GM18499 (cell line): Measurements from ENCODE around the gene DDX19B.
A peak's percentile ranks its signal among the peaks of the same experiment; 100 is the strongest.
"Not testable (repeated sequence)": the region's sequence is repeated elsewhere in the genome, so short reads cannot be mapped to it uniquely, and the experiment has no call there.

Source experiments
- ATAC-seq: cut with Tn5 transposase; IDR thresholded peaks from one replicate; pipeline ENCODE4 v1.9.1; 2021; ENCODE audit warnings: moderate number of reproducible peaks; ENCODE audit not compliant: insufficient read depth, unreplicated experiment

DDX19B gene

DNA sequence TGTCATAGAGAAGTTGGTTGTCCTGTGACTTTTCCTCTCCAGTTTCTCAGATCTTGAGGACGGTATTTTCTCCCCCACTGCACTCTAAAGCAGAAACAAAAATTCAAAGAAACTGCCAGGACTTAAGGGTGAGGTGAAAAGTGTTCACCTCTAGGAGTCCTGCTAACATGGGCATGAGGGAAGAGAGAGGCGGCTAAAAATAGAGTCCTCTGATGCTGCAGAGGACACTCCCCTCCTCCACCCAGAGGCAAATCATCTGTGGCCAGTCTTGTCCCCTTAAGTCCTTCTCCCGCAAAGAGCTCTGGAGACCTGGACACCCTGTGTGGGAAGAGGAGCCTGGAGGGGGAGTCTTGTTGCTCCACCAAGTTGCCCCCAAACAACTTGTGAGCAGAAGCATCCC lies 43.0 kb downstream of the DDX19B start:
- ATAC-seq, result no peak

DNA sequence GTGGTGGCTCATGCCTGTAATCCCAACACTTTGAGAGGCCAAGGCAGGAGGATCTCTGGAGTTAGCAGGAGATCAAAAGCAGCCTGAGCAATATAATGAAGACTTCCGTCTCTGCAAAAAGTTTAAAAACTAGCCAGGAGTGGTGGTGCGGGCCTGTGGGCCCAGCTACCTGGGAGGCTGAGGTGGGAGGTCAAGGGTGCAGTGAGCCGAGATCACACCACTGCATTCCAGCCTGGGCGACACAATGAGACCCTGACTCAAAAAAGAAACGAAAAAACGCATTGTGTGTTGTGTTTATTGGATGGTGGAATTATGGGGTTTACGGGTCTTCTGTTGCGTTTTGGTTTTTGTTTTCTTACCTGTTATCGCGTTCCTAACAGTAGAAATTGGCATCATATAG lies 46.9 kb downstream of the DDX19B start:
- ATAC-seq, result no peak

DNA sequence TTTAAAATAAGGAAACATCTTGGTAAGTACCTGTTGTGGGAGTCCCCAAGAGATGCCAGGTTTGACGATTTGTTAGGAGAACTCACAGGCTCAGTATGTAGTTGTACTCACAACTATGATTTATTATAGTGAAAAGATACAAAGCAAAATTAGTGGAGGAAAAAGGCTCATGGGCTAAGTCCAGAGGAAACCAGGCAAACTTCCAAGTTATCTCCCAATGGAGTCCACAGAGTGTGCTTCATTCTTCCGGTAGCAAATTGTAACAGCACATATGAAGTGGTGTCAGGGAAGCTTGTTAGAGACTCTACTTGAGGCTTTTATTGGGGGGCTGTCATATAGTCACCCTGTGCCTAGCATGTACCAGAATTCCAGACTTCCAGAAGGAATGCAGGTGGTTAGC lies 50.0 kb downstream of the DDX19B start:
- ATAC-seq, result no peak

DNA sequence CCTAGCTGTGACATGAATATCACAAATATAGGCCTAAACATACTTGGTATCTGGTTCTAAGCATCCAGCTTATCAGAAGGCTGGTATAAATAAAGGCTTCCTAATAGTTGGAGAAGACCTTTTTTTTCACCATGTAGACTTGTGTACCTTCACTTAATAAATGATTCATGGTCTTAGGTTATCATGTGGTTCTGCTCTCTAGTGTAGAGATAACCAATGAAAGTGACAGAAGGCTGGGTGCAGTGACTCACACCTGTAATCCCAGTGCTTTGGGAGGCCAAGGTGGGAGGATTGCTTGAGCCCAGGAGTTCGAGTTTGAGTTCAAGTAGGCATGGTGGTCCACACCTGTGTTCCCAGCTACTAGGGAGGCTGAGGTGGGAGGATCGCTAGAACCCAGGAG lies 50.8 kb downstream of the DDX19B start:
- ATAC-seq, result no peak

DNA sequence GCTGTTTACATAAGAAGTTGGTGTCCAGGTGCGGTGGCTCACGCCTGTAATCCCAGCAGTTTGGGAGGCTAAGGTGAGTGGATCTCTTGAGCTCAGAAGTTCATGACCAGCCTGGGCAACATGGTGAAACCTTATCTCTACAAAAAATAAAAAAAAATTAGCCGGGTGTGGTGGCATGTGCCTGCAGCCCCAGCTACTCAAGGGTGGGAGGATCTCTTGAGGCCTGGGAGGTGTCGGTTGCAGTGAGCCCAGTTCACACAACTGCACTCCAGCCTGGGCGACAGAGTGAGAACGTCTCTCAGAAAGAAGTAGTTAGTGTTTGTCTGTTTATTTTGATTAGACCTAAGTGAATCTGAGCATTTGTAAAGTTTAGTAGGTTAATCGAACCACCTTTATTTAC lies 60.6 kb downstream of the DDX19B start:
- no peak for ATAC-seq

DNA sequence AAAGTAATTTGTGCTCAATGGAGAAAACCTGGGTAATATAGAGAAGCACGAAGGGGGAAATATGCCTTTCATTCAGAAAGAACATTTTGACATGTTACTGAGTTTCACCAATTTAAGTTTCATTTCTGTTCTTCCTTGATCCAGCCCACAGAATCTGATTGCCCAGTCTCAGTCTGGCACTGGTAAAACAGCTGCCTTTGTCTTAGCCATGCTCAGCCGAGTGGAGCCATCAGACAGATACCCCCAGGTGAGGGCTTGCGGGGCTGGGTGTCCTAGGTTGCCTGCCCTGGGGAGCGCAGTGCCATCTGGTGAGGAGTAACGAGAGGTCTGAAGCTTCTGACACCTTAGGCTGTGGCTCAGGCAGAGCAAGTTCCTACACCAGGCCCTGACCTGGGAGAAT lies 65.4 kb downstream of the DDX19B start:
- no peak for ATAC-seq

DNA sequence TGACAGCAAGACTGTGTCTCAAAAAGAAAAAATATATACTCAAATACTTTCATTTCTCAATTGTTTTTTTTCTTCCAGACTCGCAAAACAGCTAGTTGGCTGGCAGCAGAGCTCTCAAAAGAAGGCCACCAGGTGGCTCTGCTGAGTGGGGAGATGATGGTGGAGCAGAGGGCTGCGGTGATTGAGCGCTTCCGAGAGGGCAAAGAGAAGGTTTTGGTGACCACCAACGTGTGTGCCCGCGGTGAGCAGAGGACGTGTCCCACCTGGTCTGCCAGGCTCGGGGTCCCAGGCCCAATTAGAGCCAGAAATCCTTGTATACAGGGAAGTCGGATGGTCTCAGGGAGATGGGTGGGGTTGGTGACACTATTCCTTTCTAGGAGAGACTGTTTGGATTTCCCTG lies 71.2 kb downstream of the DDX19B start:
- not testable (repeated sequence) for ATAC-seq

DNA sequence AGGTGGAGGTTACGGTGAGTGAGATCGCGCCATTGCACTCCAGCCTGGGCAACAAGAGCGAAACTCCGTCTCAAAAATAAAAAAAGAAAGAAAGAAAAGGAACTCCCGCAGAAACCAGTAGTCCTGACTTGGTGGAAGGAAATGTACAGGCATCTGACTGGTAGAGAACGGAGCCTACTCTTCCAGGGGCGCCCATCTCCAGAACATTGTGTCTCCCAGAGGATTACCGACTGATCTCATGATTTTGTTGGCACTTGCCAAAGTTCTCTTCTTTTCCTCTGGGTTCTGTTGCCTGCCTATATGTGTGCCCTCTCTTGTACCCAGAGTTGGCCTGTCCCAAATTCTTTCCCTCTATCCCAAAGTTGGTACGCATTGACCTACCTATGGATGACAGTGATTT lies 71.9 kb downstream of the DDX19B start:
- no peak for ATAC-seq

DNA sequence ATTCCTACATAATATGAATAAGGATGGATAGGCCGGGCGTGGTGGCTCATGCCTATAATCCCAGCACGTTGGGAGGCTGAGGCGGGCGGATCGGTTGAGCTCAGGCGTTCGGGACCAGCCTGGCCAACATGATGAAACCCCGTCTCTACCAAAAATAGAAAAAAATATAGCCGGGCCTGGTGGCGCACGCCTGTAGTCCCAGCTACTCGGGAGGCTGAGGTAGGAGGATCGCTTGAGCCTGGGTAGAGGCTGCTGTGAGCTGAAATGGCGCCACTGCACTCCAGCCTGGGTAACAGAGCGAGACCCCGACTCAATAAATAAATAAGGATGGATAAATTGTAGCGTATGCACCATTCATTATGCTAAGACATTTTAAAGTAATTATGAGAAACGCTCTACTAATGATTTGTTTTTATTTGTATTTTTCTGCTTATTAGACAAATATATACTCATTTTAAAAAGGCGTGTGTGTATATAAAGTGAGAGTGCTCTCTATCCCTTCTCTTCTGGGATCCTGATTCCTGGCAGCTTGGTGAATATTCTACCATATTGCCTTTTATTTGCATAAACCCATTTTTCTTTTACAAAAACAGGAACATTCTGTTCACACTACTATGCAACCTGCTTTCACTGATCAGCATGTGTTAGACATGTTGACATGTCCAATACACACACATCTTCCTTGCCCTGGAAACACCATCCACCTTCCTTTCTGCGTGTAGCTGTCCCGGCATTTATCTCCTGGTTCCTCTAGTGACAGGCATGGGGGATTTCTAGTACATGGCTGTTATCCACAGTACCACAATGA lies 74.1 kb downstream of the DDX19B start:
- no peak for ATAC-seq

DNA sequence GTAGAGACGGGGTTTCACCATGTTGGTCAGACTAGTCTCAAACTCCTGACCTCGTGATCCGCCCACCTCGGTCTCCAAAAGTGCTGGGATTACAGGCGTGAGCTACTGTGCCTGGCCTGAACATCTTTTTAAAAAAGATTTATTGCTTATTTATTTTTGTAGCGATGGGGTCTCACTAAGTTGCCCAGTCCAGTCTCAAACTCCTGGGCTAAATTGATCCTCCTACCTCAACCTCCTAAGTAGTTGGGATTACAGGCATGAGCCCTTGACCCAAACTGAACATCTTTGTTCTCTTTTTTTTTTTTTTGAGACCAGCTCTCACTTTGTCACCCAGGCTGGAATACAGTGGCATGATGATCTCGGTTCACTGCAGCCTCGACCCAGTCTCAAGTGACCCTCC lies 75.2 kb downstream of the DDX19B start:
- no peak for ATAC-seq

DNA sequence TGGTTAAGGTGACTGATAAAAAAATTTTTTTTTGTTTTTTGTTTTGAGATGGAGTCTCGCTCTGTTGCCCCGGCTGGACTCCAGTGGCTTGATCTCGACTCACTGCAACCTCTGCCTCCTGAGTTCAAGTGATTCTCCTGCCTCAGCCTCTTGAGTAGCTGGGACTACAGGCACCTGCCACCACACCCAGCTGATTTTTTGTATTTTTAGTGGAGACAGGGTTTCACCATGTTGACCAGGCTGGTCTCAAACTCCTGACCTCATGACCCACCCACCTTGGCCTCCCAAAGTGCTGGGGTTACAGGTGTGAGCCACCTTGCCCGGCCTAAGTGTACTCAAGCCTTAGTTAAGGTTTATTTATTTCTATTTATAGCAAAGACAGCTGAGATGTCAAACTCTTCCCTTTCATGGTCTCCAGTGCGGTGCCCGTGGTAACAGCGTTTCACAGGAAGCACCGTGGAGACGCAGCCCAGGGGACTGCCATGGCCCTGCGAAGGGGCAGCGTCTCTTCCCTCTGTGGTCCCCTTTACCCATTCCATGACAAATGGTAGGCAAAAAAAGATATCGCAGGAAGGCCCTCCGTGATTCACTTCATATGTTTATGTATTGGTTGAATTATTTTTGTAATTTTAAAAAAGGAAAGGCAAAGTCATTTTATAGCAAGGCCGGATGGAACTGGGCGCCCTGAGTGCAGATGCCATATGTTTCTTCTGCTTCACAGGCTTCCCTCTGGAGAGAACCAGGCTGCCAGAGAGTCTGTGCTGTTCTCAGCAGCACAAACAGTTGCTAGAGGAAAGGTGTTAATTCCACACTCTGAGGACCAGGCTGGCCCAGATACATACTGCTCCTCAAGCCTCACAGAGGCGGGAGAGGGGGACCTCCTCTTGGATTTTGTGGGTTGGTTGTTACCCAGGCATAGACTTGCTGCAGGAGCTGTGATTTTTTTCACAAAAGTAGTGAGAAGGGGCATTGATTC lies 76.9 kb downstream of the DDX19B start:
- ATAC-seq, result no peak

DNA sequence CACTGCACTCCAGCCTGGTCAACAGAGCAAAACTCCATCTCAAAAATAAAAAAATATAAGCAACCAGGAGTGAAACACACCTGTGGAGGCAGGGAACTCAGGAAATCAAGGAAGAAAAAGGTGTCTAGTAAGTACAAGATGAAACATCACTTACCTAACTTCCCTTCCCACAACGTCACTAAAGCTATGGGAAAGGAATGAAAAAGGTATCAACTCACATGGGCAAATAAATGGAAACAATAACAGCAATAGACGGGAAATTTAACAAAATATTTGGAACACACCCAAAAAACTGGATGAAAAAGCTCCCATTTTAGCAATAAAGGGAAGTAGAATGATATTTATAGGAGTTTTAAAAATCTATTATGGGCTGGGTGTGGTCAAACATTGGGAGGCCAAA lies 78.8 kb downstream of the DDX19B start:
- no peak for ATAC-seq

DNA sequence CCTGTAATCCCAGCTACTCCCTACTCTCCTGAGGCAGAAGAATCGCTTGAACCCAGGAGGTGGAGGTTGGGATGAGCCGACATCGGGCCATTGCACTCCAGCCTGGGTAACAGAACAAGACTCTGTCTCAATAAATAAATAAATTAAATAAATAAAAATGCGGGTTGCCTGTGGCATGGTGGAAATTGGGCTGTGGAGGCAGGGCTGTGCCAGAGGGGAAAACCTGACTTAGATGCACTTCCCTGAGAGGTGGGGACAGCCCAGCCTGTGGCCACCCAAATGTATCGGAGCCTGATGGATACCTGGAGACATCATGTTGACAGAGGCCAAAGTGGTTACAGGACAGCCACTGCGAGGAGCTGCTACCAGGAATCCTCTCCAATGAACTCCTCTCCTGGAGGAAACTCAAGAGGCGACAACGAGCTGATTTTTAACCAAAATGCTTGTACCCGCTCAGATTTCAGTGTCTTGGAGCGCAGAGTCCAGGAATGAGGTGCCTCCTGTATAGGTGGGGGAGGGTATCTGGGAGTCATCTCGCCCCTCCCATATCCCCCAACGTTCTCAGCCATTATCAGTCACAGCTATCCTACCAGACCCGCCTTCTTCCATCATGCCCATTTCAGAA lies 80.0 kb downstream of the DDX19B start:
- no peak for ATAC-seq

DNA sequence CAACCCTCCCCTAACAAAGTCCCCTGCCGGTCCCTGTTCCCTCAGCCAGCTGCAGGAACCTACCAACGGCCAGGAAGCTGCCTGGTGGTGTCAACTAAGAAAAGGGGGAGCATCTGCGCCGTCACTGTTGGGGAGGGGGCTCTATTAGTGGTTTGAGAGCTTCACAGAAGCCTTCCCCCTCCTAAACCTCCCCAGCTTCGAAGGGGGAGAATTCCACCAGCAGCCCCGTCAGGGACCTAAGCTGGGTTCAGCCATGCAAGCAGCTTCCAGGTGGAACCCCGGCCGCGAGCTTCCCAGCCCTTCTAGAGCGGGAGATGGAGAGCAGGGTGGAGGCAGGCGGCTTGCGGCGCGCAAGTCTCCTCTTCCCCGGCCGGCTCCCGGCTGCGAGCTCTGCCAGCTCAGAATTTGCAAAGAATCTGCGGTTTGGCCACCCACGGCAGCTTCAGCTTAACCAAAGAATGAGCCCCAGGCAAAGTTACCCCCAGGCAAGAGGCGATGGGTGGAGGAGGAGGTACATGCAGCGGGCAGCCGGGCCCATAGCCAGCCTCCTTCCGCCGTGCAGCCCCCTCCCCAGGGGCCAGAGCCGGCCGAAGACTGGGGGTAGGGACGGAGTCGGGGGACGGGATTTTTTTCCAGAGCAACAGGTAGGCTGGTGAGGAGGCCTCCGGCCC lies 81.4 kb downstream of the DDX19B start:
- ATAC-seq, result peak; percentile 4

DNA sequence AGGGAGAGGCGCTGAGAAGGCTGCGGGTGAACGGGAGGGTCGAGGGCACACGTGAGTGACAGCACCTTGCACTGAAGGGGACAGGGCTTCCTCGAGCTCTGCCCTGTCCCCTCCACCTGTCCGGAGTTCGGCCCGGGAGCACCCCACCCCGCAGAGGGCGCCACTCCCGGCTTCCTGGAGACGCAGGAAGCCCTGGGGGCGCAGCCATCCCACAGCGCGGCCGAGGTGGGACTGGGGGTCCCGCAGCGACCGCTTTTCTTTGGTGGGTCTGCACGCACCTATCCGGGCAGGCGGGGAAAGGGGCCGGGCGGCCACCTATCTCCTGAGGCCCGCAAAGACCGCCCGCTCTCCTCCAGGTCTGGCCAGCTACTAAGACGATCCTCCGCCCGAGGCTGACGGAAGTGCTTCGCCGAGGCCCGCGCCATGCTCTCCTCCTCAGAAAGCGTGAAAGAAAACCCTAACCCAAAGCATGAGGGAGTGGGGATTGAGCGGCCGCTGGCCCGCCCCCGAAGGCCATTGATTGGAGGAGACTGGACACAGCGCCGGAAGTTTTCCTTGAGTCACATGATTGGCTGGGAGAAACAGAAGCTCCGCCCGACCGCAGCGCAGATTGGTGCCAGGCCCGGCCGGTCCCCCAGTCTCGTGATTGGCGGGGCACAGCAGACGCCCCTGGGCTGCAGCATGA lies 82.1 kb downstream of the DDX19B start:
- peak; percentile 88 for ATAC-seq

DNA sequence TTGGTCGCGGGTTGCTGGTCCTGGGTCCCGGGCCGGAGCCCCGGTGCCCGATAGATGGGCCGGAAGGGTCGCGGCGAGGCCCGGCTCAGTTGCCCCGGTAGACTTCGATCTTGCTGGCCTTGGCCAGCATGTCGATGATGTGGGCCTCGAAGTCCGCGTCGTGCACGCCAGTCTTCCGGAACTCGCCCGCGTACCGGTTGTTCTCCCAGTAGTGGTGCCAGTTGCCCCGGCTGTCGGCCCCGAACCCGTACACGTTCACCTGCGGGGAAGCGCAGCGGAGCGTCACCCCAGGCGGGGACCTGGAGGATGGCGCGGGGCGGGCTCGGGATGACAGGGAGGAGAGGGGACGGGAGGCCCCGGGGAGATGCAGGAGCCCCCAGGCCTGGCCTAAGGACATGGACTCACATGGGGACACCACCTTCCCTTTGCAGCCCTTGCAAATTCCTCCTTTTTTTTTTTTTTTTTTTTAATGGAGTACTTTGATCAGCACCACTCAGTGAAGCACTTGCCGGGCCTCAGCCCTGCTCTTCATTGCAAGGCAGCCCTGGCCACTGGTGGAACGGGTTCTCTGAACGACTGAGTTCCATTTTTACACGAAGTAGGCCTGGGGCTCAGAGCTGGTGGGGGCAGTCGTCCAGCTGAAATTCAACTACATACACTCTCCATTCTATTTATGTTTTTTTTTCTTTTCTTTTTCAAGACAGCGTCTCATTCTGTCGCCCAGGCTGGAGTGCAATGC lies 82.8 kb downstream of the DDX19B start:
- no peak for ATAC-seq

DNA sequence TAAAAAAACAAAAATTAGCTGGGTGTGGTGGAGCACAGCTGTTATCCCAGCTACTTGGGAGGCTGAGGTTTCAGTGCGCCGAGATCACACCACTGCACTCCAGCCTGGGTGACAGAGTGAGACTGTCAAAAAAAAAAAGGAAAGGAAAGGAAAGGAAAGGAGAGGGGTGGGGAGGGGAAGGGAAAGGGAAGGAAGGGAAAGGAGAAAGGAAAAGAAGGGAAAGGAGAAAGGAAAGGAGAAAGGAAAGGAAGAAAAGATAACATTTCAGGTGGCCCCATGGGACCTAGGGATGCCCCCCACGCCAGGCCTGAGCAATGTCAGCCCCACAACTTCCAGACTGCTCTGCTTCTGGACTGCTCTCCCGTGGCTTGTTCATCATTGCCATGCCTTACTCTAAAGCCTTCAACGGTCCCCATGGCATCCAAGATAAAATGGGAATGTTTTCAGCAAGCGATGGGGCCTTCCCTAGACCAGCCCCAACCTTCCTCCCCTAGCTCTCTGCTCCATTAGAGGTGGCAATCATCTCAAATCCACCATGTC lies 84.5 kb downstream of the DDX19B start:
- ATAC-seq, result no peak
